ENCODE results near the gene PSMD2. TPM values are rescaled to one million over a fixed set of nuclear protein-coding genes. Genes with fewer than 3 reads are reported as not detected.

Gene PSMD2
- total and polyA plus RNA-seq, 4 donors, result 77.5 to 213 (median 161) TPM

DNA sequence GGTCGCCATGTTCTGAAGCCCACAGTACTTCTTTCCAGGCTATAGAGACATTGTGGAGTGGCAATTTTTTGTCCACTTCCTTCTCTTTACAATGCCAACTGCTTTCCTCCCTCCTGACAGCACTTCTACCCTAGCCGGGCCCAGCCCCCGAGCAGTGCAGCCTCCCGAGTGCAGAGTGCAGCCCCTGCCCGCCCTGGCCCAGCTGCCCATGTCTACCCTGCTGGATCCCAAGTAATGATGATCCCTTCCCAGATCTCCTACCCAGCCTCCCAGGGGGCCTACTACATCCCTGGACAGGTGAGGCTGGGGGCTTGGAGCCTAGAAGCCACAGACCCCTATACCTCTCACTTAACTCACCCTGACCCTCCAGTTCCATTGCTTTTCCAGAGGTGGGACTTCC, 18.2 kb downstream of the PSMD2 start:
- Histone ChIP-seq H3K27ac (ENCODE audit: low read depth in 1 of 2, low read length in 2 of 2) (no peak overlapping the region), H3K9ac (ENCODE audit: low read depth in 1 of 2, low read length in 2 of 2) (no peak overlapping the region)

More for the DNA sequence above, 18.2 kb downstream of the PSMD2 start:
- DNase-seq (ENCODE audit: low spot score), result no peak
- H3K4me3 ChIP-seq (ENCODE audit: low read depth in 1 of 3, low read length in 3 of 3), result peak overlapping the region; percentile 88 to 98 (median 96)
- peaks cover 18 to 38% (median 27%) of the 10 kb centered on the region in 4 donors for H3K36me3 ChIP-seq (ENCODE audit: control insufficient read depth in 4 of 4, insufficient read depth in 3 of 4, low read depth in 1 of 4, low read length in 3 of 4)
- no peaks in the 10 kb centered on the region for H3K9me3 ChIP-seq (ENCODE audit: control insufficient read depth in 4 of 4, low read length in 3 of 4)
- no peaks in the 10 kb centered on the region for H3K27me3 ChIP-seq (ENCODE audit: control insufficient read depth in 4 of 4, insufficient read depth in 4 of 4, low read length in 3 of 4)
- TF ChIP-seq JUND (IDR thresholded peaks at IDR 0.05) (no peak), RAD21 (IDR thresholded peaks at IDR 0.05) (no peak), FOXA2 (IDR thresholded peaks at IDR 0.05) (no peak), SP1 (IDR thresholded peaks at IDR 0.05) (no peak), MAX (IDR thresholded peaks at IDR 0.05) (no peak), CTCF (IDR thresholded peaks at IDR 0.05; ENCODE audit: low read depth, low read length, missing input control) (no peak), GABPA (IDR thresholded peaks at IDR 0.05 in 1 of 2, conservative IDR thresholded peaks at IDR 0.05 in 1 of 2) (no peak), YY1 (IDR thresholded peaks at IDR 0.05) (no peak), HNF4G (IDR thresholded peaks at IDR 0.05) (no peak), FOXA1 (IDR thresholded peaks at IDR 0.05) (no peak), HNF4A (conservative IDR thresholded peaks at IDR 0.05) (no peak), ATF3 (IDR thresholded peaks at IDR 0.05) (no peak), NR2F2 (IDR thresholded peaks at IDR 0.05) (no peak), RXRA (IDR thresholded peaks at IDR 0.05) (no peak), TAF1 (conservative IDR thresholded peaks at IDR 0.05) (no peak), EGR1 (IDR thresholded peaks at IDR 0.05; ENCODE audit: low read depth in 2 of 2) (no peak)
- TF ChIP-seq, protein P1, sequence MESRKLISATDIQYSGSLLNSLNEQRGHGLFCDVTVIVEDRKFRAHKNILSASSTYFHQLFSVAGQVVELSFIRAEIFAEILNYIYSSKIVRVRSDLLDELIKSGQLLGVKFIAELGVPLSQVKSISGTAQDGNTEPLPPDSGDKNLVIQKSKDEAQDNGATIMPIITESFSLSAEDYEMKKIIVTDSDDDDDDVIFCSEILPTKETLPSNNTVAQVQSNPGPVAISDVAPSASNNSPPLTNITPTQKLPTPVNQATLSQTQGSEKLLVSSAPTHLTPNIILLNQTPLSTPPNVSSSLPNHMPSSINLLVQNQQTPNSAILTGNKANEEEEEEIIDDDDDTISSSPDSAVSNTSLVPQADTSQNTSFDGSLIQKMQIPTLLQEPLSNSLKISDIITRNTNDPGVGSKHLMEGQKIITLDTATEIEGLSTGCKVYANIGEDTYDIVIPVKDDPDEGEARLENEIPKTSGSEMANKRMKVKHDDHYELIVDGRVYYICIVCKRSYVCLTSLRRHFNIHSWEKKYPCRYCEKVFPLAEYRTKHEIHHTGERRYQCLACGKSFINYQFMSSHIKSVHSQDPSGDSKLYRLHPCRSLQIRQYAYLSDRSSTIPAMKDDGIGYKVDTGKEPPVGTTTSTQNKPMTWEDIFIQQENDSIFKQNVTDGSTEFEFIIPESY (IDR thresholded peaks at IDR 0.05), result no peak
- TF ChIP-seq, protein P2, sequence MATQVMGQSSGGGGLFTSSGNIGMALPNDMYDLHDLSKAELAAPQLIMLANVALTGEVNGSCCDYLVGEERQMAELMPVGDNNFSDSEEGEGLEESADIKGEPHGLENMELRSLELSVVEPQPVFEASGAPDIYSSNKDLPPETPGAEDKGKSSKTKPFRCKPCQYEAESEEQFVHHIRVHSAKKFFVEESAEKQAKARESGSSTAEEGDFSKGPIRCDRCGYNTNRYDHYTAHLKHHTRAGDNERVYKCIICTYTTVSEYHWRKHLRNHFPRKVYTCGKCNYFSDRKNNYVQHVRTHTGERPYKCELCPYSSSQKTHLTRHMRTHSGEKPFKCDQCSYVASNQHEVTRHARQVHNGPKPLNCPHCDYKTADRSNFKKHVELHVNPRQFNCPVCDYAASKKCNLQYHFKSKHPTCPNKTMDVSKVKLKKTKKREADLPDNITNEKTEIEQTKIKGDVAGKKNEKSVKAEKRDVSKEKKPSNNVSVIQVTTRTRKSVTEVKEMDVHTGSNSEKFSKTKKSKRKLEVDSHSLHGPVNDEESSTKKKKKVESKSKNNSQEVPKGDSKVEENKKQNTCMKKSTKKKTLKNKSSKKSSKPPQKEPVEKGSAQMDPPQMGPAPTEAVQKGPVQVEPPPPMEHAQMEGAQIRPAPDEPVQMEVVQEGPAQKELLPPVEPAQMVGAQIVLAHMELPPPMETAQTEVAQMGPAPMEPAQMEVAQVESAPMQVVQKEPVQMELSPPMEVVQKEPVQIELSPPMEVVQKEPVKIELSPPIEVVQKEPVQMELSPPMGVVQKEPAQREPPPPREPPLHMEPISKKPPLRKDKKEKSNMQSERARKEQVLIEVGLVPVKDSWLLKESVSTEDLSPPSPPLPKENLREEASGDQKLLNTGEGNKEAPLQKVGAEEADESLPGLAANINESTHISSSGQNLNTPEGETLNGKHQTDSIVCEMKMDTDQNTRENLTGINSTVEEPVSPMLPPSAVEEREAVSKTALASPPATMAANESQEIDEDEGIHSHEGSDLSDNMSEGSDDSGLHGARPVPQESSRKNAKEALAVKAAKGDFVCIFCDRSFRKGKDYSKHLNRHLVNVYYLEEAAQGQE (IDR thresholded peaks at IDR 0.05), result no peak
- WGBS, result 57% methylated on average over 5 of the region's 5 CpGs
- H3K4me1 ChIP-seq (ENCODE audit: control insufficient read depth in 4 of 4, insufficient read depth in 4 of 4, low read length in 3 of 4), result peaks cover 20 to 63% (median 60%) of the 10 kb centered on the region in 4 donors
